NB4 (cell line): Measurements from ENCODE around the gene CEP120.

Experiments used
- CTCF ChIP-seq: IDR thresholded peaks from one replicate; pipeline ENCODE4 v1.5.1; 2012; ENCODE audit warnings: low read depth, low read length
- MAX ChIP-seq: IDR thresholded peaks from 2 replicates; pipeline ENCODE4 v1.6.1; 2011; ENCODE audit warnings: low read depth, low read length
- POLR2A ChIP-seq: IDR thresholded peaks from 2 replicates; pipeline ENCODE4 v1.6.1; 2011; ENCODE audit warnings: mild to moderate bottlenecking; ENCODE audit not compliant: insufficient read length; ENCODE audit errors: extremely low read depth

- TF ChIP-seq MAX (no peak), CTCF (no peak), POLR2A (no peak)
Observed at GRCh38 chr5:123297866-123298265, 125.3 kb downstream of the CEP120 start.
